AG04450 (cell line): ENCODE results near the gene ENOX1. TPM values are rescaled to one million over a fixed set of nuclear protein-coding genes. Genes with fewer than 3 reads are reported as not detected.

Experiments
- CTCF ChIA-PET: fragments of 300-600, 350-600 bp; formaldehyde crosslinking; extraction: SDS; loops from one replicate; lab custom pipeline; 2022; ENCODE audit warnings: antibody characterized with exemption, inconsistent platforms; lab: Charles Lee
- POLR2A ChIA-PET: fragments of 350-600 bp; formaldehyde crosslinking; extraction: SDS; loops from one replicate; lab custom pipeline; 2021; ENCODE audit warnings: antibody characterized with exemption, inconsistent platforms; lab: Yijun Ruan, JAX
- DNase-seq: peaks from one replicate; pipeline ENCODE4 v3.0.0-alpha.2; 2011; ENCODE audit warnings: low read depth, low spot score
- H3K27ac ChIP-seq: one replicate; pipeline ENCODE4 v1.5.1; 2012; ENCODE audit warnings: low read depth, low read length, control low read depth
- H3K27me3 ChIP-seq: one replicate; pipeline ENCODE4 v1.6.0; 2012; ENCODE audit warnings: low read length; ENCODE audit not compliant: control insufficient read depth, insufficient read depth
- H3K4me3 ChIP-seq: 2 replicates; pipeline ENCODE4 v1.5.1; 2011; ENCODE audit warnings: mild to moderate bottlenecking, low read depth, low read length, control low read depth
- H3K9me3 ChIP-seq: 2 replicates; pipeline ENCODE4 v1.5.1; 2012; ENCODE audit warnings: low read length; ENCODE audit not compliant: control insufficient read depth, insufficient read depth
- polyA plus RNA-seq: library from polyadenylated mRNA; depleted of rRNA; stranded (reverse); fragments of >200 nt; gene quantifications from 2 replicates; pipeline ENCODE4 v1.2.3, GENCODE V29; 2011
- TF ChIP-seq, protein P1 (sequence below): IDR thresholded peaks from 2 replicates; pipeline ENCODE4 v1.5.1; 2011; ENCODE audit warnings: low read depth, low read length, control low read depth, inconsistent platforms

ENOX1 gene
- polyA plus RNA-seq, 1 experiment: 3.9 TPM

- no peak for DNase-seq
- TF ChIP-seq, protein P1, sequence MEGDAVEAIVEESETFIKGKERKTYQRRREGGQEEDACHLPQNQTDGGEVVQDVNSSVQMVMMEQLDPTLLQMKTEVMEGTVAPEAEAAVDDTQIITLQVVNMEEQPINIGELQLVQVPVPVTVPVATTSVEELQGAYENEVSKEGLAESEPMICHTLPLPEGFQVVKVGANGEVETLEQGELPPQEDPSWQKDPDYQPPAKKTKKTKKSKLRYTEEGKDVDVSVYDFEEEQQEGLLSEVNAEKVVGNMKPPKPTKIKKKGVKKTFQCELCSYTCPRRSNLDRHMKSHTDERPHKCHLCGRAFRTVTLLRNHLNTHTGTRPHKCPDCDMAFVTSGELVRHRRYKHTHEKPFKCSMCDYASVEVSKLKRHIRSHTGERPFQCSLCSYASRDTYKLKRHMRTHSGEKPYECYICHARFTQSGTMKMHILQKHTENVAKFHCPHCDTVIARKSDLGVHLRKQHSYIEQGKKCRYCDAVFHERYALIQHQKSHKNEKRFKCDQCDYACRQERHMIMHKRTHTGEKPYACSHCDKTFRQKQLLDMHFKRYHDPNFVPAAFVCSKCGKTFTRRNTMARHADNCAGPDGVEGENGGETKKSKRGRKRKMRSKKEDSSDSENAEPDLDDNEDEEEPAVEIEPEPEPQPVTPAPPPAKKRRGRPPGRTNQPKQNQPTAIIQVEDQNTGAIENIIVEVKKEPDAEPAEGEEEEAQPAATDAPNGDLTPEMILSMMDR: no peak
- Histone ChIP-seq H3K27me3 (no peaks in the 10 kb centered on the region), H3K27ac (no peak overlapping the region), H3K4me3 (no peak overlapping the region), H3K9me3 (no peaks in the 10 kb centered on the region)
- ChIA-PET POLR2A (no interaction called here), CTCF (no interaction called here)
Measured at GRCh38 chr13:43687038-43687437, 99.7 kb downstream of the ENOX1 start.

DNA sequence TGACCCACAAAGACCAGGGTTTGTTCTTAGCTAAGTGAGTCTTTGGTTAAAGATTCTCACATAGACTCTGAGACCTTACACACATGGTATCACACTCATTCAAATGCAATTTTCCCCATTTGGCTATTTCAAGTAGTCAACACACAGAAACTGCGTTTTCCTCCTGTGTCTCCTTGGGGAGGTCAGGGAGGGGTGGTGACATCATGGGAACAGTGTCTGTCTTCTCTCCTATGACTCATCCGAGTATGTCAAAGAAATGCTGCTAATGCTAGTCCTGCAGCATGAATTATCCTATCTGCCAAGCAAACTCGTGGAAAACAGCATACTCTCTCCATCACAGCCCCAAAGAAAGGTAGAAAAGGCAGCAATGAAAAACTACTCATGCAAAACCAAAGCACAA is 100.2 kb downstream of the ENOX1 start:
- Histone ChIP-seq H3K27me3 (no peaks in the 10 kb centered on the region), H3K9me3 (no peaks in the 10 kb centered on the region), H3K4me3 (no peak overlapping the region), H3K27ac (no peak overlapping the region)
- TF ChIP-seq, protein P1: no peak
- CTCF ChIA-PET: no interaction called here
- DNase-seq: peak; percentile 49
- POLR2A ChIA-PET: no interaction called here

DNA sequence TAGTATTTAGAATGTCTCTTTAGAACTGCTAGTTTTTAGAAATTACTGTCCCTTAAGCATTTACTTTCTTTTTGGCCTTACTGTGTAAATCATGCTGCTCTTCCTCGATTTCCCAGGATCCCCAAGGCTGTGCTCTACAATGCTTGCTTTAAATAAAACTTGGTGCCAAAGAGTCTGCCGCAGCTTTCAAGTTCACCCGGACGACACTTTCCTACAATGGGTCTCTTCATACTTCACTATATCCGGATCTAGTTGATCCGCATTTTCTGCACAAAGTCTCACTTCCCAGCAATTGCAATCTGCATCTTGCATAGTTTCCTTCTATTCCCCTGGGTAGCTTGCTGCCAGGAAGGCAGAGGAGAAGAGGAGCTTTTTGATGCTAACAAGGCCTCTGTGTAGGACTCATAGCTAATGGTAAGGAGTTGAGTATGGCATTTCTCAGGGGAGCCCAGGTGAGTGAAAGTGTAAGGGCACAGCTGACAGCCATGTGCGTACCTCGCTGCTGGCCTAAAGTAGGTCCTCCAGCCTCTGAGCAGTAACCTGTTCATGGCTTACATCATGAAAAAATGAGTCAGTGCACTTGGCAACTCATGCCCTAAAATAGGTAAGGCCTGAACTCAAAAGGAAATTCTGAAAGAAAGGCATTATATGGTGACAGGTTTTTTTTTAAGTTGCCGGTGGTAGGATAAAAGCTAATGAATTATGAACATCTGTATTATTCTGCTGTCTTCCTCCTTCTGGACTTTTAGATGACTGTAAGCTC is 101.6 kb downstream of the ENOX1 start:
- Histone ChIP-seq H3K9me3 (no peaks in the 10 kb centered on the region), H3K4me3 (no peak overlapping the region), H3K27ac (no peak overlapping the region), H3K27me3 (no peaks in the 10 kb centered on the region)
- ChIA-PET CTCF (no interaction called here), POLR2A (no interaction called here)
- no peak for DNase-seq
- TF ChIP-seq, protein P1: no peak

DNA sequence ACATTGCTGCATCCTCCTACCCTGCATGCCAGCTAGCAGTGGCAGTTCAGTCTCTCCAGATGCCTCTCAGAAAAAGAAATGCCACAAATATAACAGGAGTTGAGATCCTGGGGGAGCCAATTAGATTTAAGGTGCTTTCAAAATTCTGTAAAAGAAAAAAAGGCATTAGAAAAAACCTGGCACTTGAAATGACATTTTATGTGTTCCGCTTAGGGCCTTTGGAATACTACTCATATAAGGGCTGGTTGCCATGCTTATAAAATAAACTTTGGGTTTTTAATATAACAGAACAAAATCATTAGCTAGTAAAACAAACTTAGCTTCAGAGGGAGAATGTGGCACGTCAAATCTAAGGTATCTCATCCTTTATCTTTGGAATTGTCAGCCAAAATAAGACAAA is 104.1 kb downstream of the ENOX1 start:
- ChIA-PET CTCF (no interaction called here), POLR2A (no interaction called here)
- H3K4me3 ChIP-seq: no peak overlapping the region
- DNase-seq: no peak
- no peaks in the 10 kb centered on the region for H3K27me3 ChIP-seq
- H3K9me3 ChIP-seq: no peaks in the 10 kb centered on the region
- TF ChIP-seq, protein P1: no peak
- H3K27ac ChIP-seq: no peak overlapping the region

DNA sequence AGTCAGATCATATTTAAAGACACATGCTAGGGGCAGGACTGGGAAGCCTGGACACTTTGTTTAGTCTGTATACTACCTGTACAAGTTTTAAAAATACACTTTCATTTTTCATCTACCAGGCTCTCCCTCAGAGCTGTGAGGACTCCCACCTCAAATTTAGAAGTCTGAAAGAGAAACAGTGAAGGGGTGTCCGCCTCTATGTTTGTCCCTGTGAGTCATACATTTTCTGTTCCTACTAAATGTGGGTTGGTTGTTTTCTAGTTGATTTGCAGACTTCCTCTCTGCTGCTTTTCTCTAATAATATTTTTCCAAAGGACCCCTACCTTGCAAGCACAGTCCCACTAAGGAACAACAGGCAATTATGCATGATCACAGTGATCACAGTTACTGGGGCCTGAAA is 110.5 kb downstream of the ENOX1 start:
- CTCF ChIA-PET: no interaction called here

More for the DNA sequence above, 110.5 kb downstream of the ENOX1 start:
- POLR2A ChIA-PET: no interaction called here
- no peak for DNase-seq
- H3K9me3 ChIP-seq: no peaks in the 10 kb centered on the region
- no peak overlapping the region for H3K27ac ChIP-seq
- H3K27me3 ChIP-seq: no peaks in the 10 kb centered on the region
- no peak overlapping the region for H3K4me3 ChIP-seq
- TF ChIP-seq, protein P1: no peak
